HG02571 (cell line): ENCODE data around the gene GLB1L2.

Experiments used
- ATAC-seq: cut with Tn5 transposase; IDR thresholded peaks from one replicate; pipeline ENCODE4 v1.9.1; 2021; ENCODE audit warnings: mild to moderate bottlenecking, moderate library complexity; ENCODE audit not compliant: unreplicated experiment

Gene GLB1L2

GRCh38 chr11:134346976-134347350 is 15.2 kb downstream of the GLB1L2 start:
- ATAC-seq, result no peak

- no peak for ATAC-seq
Measured at GRCh38 chr11:134347441-134347840, 15.7 kb downstream of the GLB1L2 start.

GRCh38 chr11:134349109-134349801 is 17.5 kb downstream of the GLB1L2 start:
- ATAC-seq, result peak; percentile 43

- peak; percentile 7 for ATAC-seq
Measured at GRCh38 chr11:134349802-134350355, 18.1 kb downstream of the GLB1L2 start.

GRCh38 chr11:134350381-134350780 is 18.6 kb downstream of the GLB1L2 start:
- peak; percentile 65 for ATAC-seq

GRCh38 chr11:134352111-134352510 is 20.3 kb downstream of the GLB1L2 start:
- ATAC-seq, result no peak

- no peak for ATAC-seq
Measured at GRCh38 chr11:134355136-134355535, 23.3 kb downstream of the GLB1L2 start.

- no peak for ATAC-seq
Measured at GRCh38 chr11:134355656-134356055, 23.9 kb downstream of the GLB1L2 start.

- ATAC-seq, result no peak
Measured at GRCh38 chr11:134356656-134357544, 25.1 kb downstream of the GLB1L2 start.

- ATAC-seq, result no peak
Measured at GRCh38 chr11:134357545-134357839, 25.7 kb downstream of the GLB1L2 start.

- no peak for ATAC-seq
Measured at GRCh38 chr11:134358165-134358855, 26.5 kb downstream of the GLB1L2 start.

GRCh38 chr11:134358856-134359490 is 27.2 kb downstream of the GLB1L2 start:
- no peak for ATAC-seq

GRCh38 chr11:134359646-134360045 is 27.9 kb downstream of the GLB1L2 start:
- ATAC-seq, result no peak

- ATAC-seq, result peak; percentile 86
Measured at GRCh38 chr11:134360050-134360835, 28.5 kb downstream of the GLB1L2 start.

- ATAC-seq, result no peak
Measured at GRCh38 chr11:134361661-134362060, 29.9 kb downstream of the GLB1L2 start.

- ATAC-seq, result no peak
Measured at GRCh38 chr11:134362192-134362901, 30.6 kb downstream of the GLB1L2 start.

GRCh38 chr11:134363161-134363560 is 31.4 kb downstream of the GLB1L2 start:
- ATAC-seq, result no peak

GRCh38 chr11:134363592-134363991 is 31.8 kb downstream of the GLB1L2 start:
- ATAC-seq, result no peak

GRCh38 chr11:134364261-134364660 is 32.5 kb downstream of the GLB1L2 start:
- ATAC-seq, result no peak
